ENCODE measurements around the gene ITGAD.

GRCh38 chr16:31402687-31403086, 9.6 kb downstream of the ITGAD start:
- TF ChIP-seq CTCF (IDR thresholded peaks at IDR 0.05) (no peak), POLR2A (IDR thresholded peaks at IDR 0.05) (no peak)

Data from esophagus squamous epithelium (tissue), 4 donors.